ENCODE results near the gene FMN1. TPM values are rescaled to one million over a fixed set of nuclear protein-coding genes. Genes with fewer than 3 reads are reported as not detected.

The FMN1 gene
- total RNA-seq, 1 donor from 2014 or later, result 37.1 TPM

Other genes with a start within 250 kb of the FMN1 start
- gene RYR3, start 116.3 kb upstream of the FMN1 start, total RNA-seq, result 0.48 TPM